Measurements from ENCODE around the gene GRIP1.

Gene GRIP1

GRCh38 chr12:66329941-66330340 lies 348.9 kb downstream of the GRIP1 start:
- no peak overlapping the region for H3K4me3 ChIP-seq (ENCODE audit: low read depth, low read length)
- no peak for TF ChIP-seq CTCF (IDR thresholded peaks at IDR 0.05; ENCODE audit: low read depth, low read length)

- TF ChIP-seq CTCF (IDR thresholded peaks at IDR 0.05; ENCODE audit: low read depth, low read length): no peak
Measured at GRCh38 chr12:66323017-66323416, 355.9 kb downstream of the GRIP1 start.

GRCh38 chr12:66321435-66321834 lies 357.4 kb downstream of the GRIP1 start:
- no peak overlapping the region for H3K4me3 ChIP-seq (ENCODE audit: low read depth, low read length)
- TF ChIP-seq CTCF (IDR thresholded peaks at IDR 0.05; ENCODE audit: low read depth, low read length): no peak

More at GRCh38 chr12:66323017-66323416, 355.9 kb downstream of the GRIP1 start:
- no peak overlapping the region for H3K4me3 ChIP-seq (ENCODE audit: low read depth, low read length)

GRCh38 chr12:66320996-66321395 lies 357.9 kb downstream of the GRIP1 start:
- H3K4me3 ChIP-seq (ENCODE audit: low read depth, low read length): no peak overlapping the region
- TF ChIP-seq CTCF (IDR thresholded peaks at IDR 0.05; ENCODE audit: low read depth, low read length): no peak

GRCh38 chr12:66319266-66319954 lies 359.5 kb downstream of the GRIP1 start:
- TF ChIP-seq CTCF (IDR thresholded peaks at IDR 0.05; ENCODE audit: low read depth, low read length): no peak

GRCh38 chr12:66314278-66314677 lies 364.6 kb downstream of the GRIP1 start:
- H3K4me3 ChIP-seq (ENCODE audit: low read depth, low read length): no peak overlapping the region
- TF ChIP-seq CTCF (IDR thresholded peaks at IDR 0.05; ENCODE audit: low read depth, low read length): no peak

More at GRCh38 chr12:66319266-66319954, 359.5 kb downstream of the GRIP1 start:
- no peak overlapping the region for H3K4me3 ChIP-seq (ENCODE audit: low read depth, low read length)

GRCh38 chr12:66312189-66312588 lies 366.7 kb downstream of the GRIP1 start:
- no peak overlapping the region for H3K4me3 ChIP-seq (ENCODE audit: low read depth, low read length)
- TF ChIP-seq CTCF (IDR thresholded peaks at IDR 0.05; ENCODE audit: low read depth, low read length): no peak
